HepG2 (cell line): ENCODE data around the gene CST3. TPM values are rescaled to one million over a fixed set of nuclear protein-coding genes. Genes with fewer than 3 reads are reported as not detected.

Source experiments
- ATAD3A ChIP-seq: sonication (generic); formaldehyde crosslinking; IDR thresholded peaks from 2 replicates; pipeline ENCODE4 v1.4.0; 2020; ENCODE audit warnings: missing genetic modification reagents
- E2F1 ChIP-seq: sonication (generic); formaldehyde crosslinking; IDR thresholded peaks from 2 replicates; pipeline ENCODE4 v1.5.0; 2020; ENCODE audit warnings: missing genetic modification reagents
- HMG20B ChIP-seq: conservative IDR thresholded peaks from 2 replicates; pipeline ENCODE4 v1.6.1; 2016; ENCODE audit warnings: missing genetic modification reagents, missing compliant biosample characterization
- JUNB ChIP-seq: sonication (generic); formaldehyde crosslinking; IDR thresholded peaks from 2 replicates; pipeline ENCODE4 v1.8.0; 2022; ENCODE audit warnings: missing genetic modification reagents, mild to moderate bottlenecking, borderline replicate concordance
- MAZ ChIP-seq, 2 experiments: sonication (generic) in 1 of 2; formaldehyde crosslinking in 1 of 2; IDR thresholded peaks; 2 replicates each; pipeline versions ENCODE4 v1.5.0 to v1.6.1; 2012 to 2020; ENCODE audit warnings: low read depth in 2 of 2, mild to moderate bottlenecking in 2 of 2, borderline replicate concordance in 1 of 2, improper control_type of control experiment in 1 of 2, low read length in 1 of 2, missing genetic modification reagents in 1 of 2, moderate library complexity in 1 of 2
- NBN ChIP-seq: fragments of 450-650 bp; conservative IDR thresholded peaks from 2 replicates; pipeline ENCODE4 v1.6.1; 2017
- NR2F1 ChIP-seq, 2 experiments: fragments of 450-650 bp in 1 of 2; formaldehyde crosslinking in 1 of 2; IDR thresholded peaks; 2 replicates each; pipeline versions ENCODE4 v1.5.0 to v1.6.1; 2016 to 2020; ENCODE audit warnings: mild to moderate bottlenecking in 1 of 2, missing compliant biosample characterization in 1 of 2, missing genetic modification reagents in 1 of 2, moderate library complexity in 1 of 2
- POGZ ChIP-seq: sonication (generic); formaldehyde crosslinking; IDR thresholded peaks from 2 replicates; pipeline ENCODE4 v1.4.0; 2020; ENCODE audit warnings: mild to moderate bottlenecking, missing genetic modification reagents
- RNF219 ChIP-seq: sonication (generic); formaldehyde crosslinking; IDR thresholded peaks from 2 replicates; pipeline ENCODE4 v1.5.0; 2020; ENCODE audit warnings: mild to moderate bottlenecking, missing genetic modification reagents
- SIX4 ChIP-seq: sonication (generic); formaldehyde crosslinking; IDR thresholded peaks from 2 replicates; pipeline ENCODE4 v1.4.0; 2020; ENCODE audit warnings: missing genetic modification reagents
- ZNF234 ChIP-seq: sonication (generic); formaldehyde crosslinking; conservative IDR thresholded peaks from 2 replicates; pipeline ENCODE4 v1.5.1; 2020; ENCODE audit warnings: mild to moderate bottlenecking, missing genetic modification reagents
- ZNF530 ChIP-seq: sonication (generic); formaldehyde crosslinking; IDR thresholded peaks from 2 replicates; pipeline ENCODE4 v1.5.0; 2020; ENCODE audit warnings: low read depth, mild to moderate bottlenecking, missing genetic modification reagents
- ZNF558 ChIP-seq: sonication (generic); formaldehyde crosslinking; IDR thresholded peaks from 2 replicates; pipeline ENCODE4 v1.9.0; 2022; ENCODE audit warnings: mild to moderate bottlenecking, missing genetic modification reagents, borderline replicate concordance
- ZNF784 ChIP-seq: sonication (generic); formaldehyde crosslinking; IDR thresholded peaks from 2 replicates; pipeline ENCODE4 v1.5.1; 2020; ENCODE audit warnings: missing genetic modification reagents, mild to moderate bottlenecking, borderline replicate concordance
- ZNF790 ChIP-seq: sonication (generic); formaldehyde crosslinking; IDR thresholded peaks from 2 replicates; pipeline ENCODE4 v1.8.0; 2022; ENCODE audit warnings: missing genetic modification reagents, mild to moderate bottlenecking, borderline replicate concordance
- ZSCAN29 ChIP-seq: sonication (generic); formaldehyde crosslinking; conservative IDR thresholded peaks from 2 replicates; pipeline ENCODE4 v1.4.0; 2020; ENCODE audit warnings: mild to moderate bottlenecking, missing genetic modification reagents
- polyA plus RNA-seq, 8 experiments: library from polyadenylated mRNA; depleted of rRNA in 3 of 8; stranded (reverse) in 7 of 8; unstranded in 1 of 8; fragments of >200 nt; fragmentation: Illumina TruSeq in 4 of 8; extraction: Trizol in 4 of 8; gene quantifications; 2 replicates each; pipeline versions ENCODE4 v1.2.1 to v1.2.3, GENCODE V29; 2011 to 2016; ENCODE audit warnings: low read depth in 4 of 8, missing spikeins in 1 of 8, mixed read lengths in 1 of 8; ENCODE audit not compliant: insufficient read depth in 1 of 8
- total RNA-seq, 5 experiments: library from RNA; depleted of rRNA; stranded (reverse); fragments of >200 nt; fragmentation: Illumina TruSeq; extraction: Trizol; gene quantifications; 2 replicates each; pipeline ENCODE4 v1.2.3, GENCODE V29; 2016; ENCODE audit warnings: low read depth in 1 of 5
- TF ChIP-seq, protein P1 (sequence below): sonication (generic); formaldehyde crosslinking; IDR thresholded peaks from 2 replicates; pipeline ENCODE4 v1.4.0; 2020; ENCODE audit warnings: missing genetic modification reagents
- TF ChIP-seq, protein P2 (sequence below): sonication (generic); formaldehyde crosslinking; IDR thresholded peaks from 2 replicates; pipeline ENCODE4 v1.5.0; 2020; ENCODE audit warnings: missing genetic modification reagents, mild to moderate bottlenecking, borderline replicate concordance

Gene CST3
- total and polyA plus RNA-seq, 2 of the 13 experiments (the other 11 are each of a cell fraction or from before 2014, with no cell fraction given) = 690 to 1,005 TPM

- TF ChIP-seq RNF219 (CRISPR knock-in tag) (no peak), ZNF234 (CRISPR knock-in tag) (no peak), ZNF790 (CRISPR knock-in tag) (no peak), JUNB (CRISPR knock-in tag) (no peak), POGZ (peak; percentile 55; the same call in 1 of the 2 replicates), ZNF530 (CRISPR knock-in tag) (no peak), ZSCAN29 (CRISPR knock-in tag) (no peak), HMG20B (peak; percentile 76; the same call in 1 of the 2 replicates), SIX4 (CRISPR knock-in tag) (no peak), ATAD3A (CRISPR knock-in tag) (no peak), ZNF558 (no peak), NR2F1 (CRISPR knock-in tag; IDR thresholded peaks at IDR 0.05) (peak; percentile 83 to 88), NBN (no peak), ZNF784 (CRISPR knock-in tag) (no peak), E2F1 (CRISPR knock-in tag) (no peak), MAZ (IDR thresholded peaks at IDR 0.05; ENCODE audit: borderline replicate concordance, low read depth, low read length) (no peak), MAZ (CRISPR knock-in tag; IDR thresholded peaks at IDR 0.05; ENCODE audit: low read depth) (peak; percentile 48; the same call in 1 of the 2 replicates)
- TF ChIP-seq, protein P1, sequence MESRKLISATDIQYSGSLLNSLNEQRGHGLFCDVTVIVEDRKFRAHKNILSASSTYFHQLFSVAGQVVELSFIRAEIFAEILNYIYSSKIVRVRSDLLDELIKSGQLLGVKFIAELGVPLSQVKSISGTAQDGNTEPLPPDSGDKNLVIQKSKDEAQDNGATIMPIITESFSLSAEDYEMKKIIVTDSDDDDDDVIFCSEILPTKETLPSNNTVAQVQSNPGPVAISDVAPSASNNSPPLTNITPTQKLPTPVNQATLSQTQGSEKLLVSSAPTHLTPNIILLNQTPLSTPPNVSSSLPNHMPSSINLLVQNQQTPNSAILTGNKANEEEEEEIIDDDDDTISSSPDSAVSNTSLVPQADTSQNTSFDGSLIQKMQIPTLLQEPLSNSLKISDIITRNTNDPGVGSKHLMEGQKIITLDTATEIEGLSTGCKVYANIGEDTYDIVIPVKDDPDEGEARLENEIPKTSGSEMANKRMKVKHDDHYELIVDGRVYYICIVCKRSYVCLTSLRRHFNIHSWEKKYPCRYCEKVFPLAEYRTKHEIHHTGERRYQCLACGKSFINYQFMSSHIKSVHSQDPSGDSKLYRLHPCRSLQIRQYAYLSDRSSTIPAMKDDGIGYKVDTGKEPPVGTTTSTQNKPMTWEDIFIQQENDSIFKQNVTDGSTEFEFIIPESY (CRISPR knock-in tag) = 0 out of 2 replicates have a peak, but pooled peaks have one; percentile 46
- TF ChIP-seq, protein P2, sequence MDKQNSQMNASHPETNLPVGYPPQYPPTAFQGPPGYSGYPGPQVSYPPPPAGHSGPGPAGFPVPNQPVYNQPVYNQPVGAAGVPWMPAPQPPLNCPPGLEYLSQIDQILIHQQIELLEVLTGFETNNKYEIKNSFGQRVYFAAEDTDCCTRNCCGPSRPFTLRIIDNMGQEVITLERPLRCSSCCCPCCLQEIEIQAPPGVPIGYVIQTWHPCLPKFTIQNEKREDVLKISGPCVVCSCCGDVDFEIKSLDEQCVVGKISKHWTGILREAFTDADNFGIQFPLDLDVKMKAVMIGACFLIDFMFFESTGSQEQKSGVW = no peak
Observed at GRCh38 chr20:23640671-23641667, 3.2 kb upstream of the CST3 start (continued).
